ENCODE data around the gene NDST3.
"Not testable (repeated sequence)": the region's sequence is repeated elsewhere in the genome, so short reads cannot be mapped to it uniquely, and the experiment has no call there.

Gene NDST3

DNA sequence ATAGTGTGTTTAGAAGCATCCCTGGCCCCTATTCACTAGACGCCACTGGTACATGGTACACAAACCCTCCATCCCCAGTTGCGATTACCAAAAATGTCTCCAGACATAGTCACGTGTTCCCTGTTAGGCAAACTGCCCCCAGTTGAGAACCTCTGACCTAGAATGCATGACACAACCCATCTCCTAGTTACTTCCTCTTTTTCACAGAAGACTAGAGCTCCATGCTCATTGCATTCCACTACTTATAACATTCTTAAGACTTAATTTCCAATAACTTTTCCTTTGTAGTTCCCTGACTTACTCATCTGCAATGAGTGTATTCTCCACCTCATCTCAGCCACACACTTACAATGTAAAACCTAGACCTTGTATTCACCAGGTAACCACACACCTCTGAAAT lies 249.9 kb downstream of the NDST3 start:
- Histone ChIP-seq H3K9me3 (ENCODE audit: control insufficient read depth in 2 of 2, low read length in 2 of 2) (no peaks in the 10 kb centered on the region), H3K4me1 (ENCODE audit: control insufficient read depth, insufficient read depth, low read length) (peaks cover 2% of the 10 kb centered on the region), H3K36me3 (ENCODE audit: control insufficient read depth in 2 of 2, insufficient read depth in 2 of 2, low read length in 2 of 2) (no peaks in the 10 kb centered on the region), H3K4me3 (ENCODE audit: low read length in 2 of 2) (no peak overlapping the region), H3K9ac (ENCODE audit: low read length in 2 of 2) (no peak overlapping the region), H3K27ac (ENCODE audit: low read length) (no peak overlapping the region), H3K27me3 (ENCODE audit: control insufficient read depth in 1 of 2, insufficient read depth in 2 of 2, low read length in 2 of 2) (no peaks in the 10 kb centered on the region)

DNA sequence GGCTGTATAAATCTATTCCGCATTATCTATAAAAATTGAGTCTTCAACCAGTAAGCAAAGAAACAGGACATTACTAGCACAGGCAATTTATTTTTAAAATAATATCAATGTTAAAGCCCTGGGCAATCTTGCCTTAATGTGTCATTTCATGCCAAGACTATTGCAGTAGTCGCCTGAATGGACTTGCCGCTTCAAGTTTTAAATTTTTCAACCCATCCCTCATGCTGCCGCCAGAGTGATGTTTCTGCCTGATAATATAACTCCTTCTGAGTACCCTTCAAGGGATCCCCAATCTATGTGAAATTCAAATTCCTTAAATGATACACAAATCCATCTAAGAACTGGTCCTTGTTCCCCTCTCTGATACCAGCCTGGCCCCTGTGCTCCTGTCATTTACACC lies 251.6 kb downstream of the NDST3 start:
- no peak overlapping the region for H3K4me3 ChIP-seq (ENCODE audit: low read length in 2 of 2)
- no peaks in the 10 kb centered on the region for H3K9me3 ChIP-seq (ENCODE audit: control insufficient read depth in 2 of 2, low read length in 2 of 2)
- no peak overlapping the region for H3K9ac ChIP-seq (ENCODE audit: low read length in 2 of 2)
- H3K4me1 ChIP-seq (ENCODE audit: control insufficient read depth, insufficient read depth, low read length), result no peaks in the 10 kb centered on the region
- no peaks in the 10 kb centered on the region for H3K27me3 ChIP-seq (ENCODE audit: control insufficient read depth in 1 of 2, insufficient read depth in 2 of 2, low read length in 2 of 2)
- no peaks in the 10 kb centered on the region for H3K36me3 ChIP-seq (ENCODE audit: control insufficient read depth in 2 of 2, insufficient read depth in 2 of 2, low read length in 2 of 2)
- no peak overlapping the region for H3K27ac ChIP-seq (ENCODE audit: low read length)

DNA sequence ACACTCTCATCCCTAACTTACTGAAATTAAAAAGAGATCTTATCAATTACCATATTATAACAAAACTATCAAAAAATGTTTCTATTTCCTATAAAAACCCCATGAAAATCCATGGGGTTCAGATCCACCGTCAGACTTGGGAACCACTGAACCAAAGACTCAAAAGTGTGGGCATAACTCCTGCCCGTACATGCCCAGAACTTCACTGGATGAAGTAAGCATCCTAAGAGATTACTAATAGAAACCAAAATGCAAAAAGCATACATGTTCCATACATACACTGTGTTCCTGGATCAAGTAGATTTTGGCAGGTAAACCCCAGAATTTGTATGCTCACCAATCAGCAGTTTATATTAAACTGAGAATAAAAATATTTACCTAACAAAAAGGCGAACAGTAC lies 252.4 kb downstream of the NDST3 start:
- no peaks in the 10 kb centered on the region for H3K36me3 ChIP-seq (ENCODE audit: control insufficient read depth in 2 of 2, insufficient read depth in 2 of 2, low read length in 2 of 2)

DNA sequence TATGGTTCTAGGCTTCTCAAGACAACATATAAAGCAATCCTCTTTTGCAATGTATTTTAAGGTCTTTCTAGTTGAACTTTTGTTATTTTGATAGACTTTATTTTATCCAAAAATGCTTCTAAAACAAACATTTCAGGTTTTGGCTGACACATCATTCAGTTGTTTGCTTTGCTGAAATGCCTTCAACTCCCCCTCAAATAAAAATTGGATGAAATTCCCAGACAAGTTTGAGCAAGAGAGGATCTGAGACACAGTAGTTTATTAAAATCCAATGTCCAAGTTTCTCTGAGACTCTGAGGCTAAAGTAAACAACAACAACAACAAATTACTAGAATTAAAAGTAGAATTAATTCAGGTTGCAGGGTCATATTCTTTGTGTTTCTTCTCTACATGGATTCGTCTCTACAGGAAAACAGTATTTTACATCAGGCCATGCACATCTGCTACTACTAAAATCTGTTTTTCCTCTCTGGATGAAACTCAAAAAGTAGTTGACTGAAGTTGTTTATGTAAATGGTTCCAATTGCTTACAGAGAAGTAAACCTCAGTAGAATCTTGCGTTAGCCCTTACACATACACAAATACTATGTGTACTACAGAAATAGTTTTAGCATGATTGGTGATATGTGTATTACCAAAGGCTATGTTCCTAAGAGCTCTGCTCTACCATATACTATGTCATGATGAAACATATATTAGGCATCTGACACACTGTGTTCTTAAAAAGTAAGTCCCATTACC lies 253.6 kb downstream of the NDST3 start:
- H3K27ac ChIP-seq (ENCODE audit: low read length), result no peak overlapping the region
- H3K36me3 ChIP-seq (ENCODE audit: control insufficient read depth in 2 of 2, insufficient read depth in 2 of 2, low read length in 2 of 2), result no peaks in the 10 kb centered on the region

More for the DNA sequence above, 252.4 kb downstream of the NDST3 start:
- Histone ChIP-seq H3K4me3 (ENCODE audit: low read length in 2 of 2) (no peak overlapping the region), H3K4me1 (ENCODE audit: control insufficient read depth, insufficient read depth, low read length) (no peaks in the 10 kb centered on the region), H3K9me3 (ENCODE audit: control insufficient read depth in 2 of 2, low read length in 2 of 2) (no peaks in the 10 kb centered on the region), H3K27ac (ENCODE audit: low read length) (no peak overlapping the region), H3K9ac (ENCODE audit: low read length in 2 of 2) (no peak overlapping the region), H3K27me3 (ENCODE audit: control insufficient read depth in 1 of 2, insufficient read depth in 2 of 2, low read length in 2 of 2) (no peaks in the 10 kb centered on the region)

DNA sequence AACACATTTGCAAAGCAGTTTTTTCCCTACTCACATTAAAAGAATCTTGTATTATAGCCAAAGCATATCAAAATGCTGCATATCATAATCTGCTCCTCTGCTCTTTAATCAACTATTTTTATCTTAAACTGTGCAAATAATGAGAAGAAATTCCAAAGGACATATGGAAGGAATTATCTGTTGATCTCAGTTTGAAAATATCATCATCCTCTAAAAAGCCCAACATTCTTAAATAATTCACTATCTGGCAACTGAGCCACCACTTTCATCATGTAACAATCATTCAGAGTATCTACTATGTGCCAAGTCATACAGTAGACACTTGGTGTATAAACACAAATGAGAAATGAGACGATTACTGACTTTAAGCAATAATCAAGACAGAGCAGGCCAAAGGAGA lies 255.5 kb downstream of the NDST3 start:
- Histone ChIP-seq H3K27me3 (ENCODE audit: control insufficient read depth in 1 of 2, insufficient read depth in 2 of 2, low read length in 2 of 2) (no peaks in the 10 kb centered on the region), H3K9ac (ENCODE audit: low read length in 2 of 2) (no peak overlapping the region), H3K4me3 (ENCODE audit: low read length in 2 of 2) (no peak overlapping the region), H3K36me3 (ENCODE audit: control insufficient read depth in 2 of 2, insufficient read depth in 2 of 2, low read length in 2 of 2) (no peaks in the 10 kb centered on the region), H3K4me1 (ENCODE audit: control insufficient read depth, insufficient read depth, low read length) (no peaks in the 10 kb centered on the region), H3K9me3 (ENCODE audit: control insufficient read depth in 2 of 2, low read length in 2 of 2) (no peaks in the 10 kb centered on the region), H3K27ac (ENCODE audit: low read length) (no peak overlapping the region)

More for the DNA sequence above, 253.6 kb downstream of the NDST3 start:
- Histone ChIP-seq H3K4me1 (ENCODE audit: control insufficient read depth, insufficient read depth, low read length) (no peaks in the 10 kb centered on the region), H3K9ac (ENCODE audit: low read length in 2 of 2) (no peak overlapping the region), H3K9me3 (ENCODE audit: control insufficient read depth in 2 of 2, low read length in 2 of 2) (no peaks in the 10 kb centered on the region), H3K4me3 (ENCODE audit: low read length in 2 of 2) (no peak overlapping the region), H3K27me3 (ENCODE audit: control insufficient read depth in 1 of 2, insufficient read depth in 2 of 2, low read length in 2 of 2) (no peaks in the 10 kb centered on the region)

DNA sequence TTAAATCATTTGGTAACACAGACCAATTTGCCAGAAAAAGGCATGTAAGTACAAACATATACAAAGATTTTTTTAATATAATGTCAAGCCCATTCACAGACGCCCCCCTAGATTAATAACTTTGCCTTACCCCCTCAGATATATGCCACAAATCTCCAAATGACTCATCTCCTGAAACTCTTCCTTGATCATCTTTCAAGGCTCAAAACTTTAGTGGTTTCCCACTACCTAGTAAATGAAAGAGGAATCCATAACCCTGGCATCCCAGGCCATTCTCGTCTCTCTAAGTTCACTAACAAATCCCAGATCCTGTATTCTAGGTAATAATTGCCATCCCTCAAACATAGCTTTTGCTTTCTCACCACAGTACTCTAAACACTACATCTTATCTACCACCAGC lies 256.7 kb downstream of the NDST3 start:
- Histone ChIP-seq H3K9me3 (ENCODE audit: control insufficient read depth in 2 of 2, low read length in 2 of 2) (no peaks in the 10 kb centered on the region), H3K4me1 (ENCODE audit: control insufficient read depth, insufficient read depth, low read length) (no peaks in the 10 kb centered on the region), H3K4me3 (ENCODE audit: low read length in 2 of 2) (no peak overlapping the region), H3K27me3 (ENCODE audit: control insufficient read depth in 1 of 2, insufficient read depth in 2 of 2, low read length in 2 of 2) (no peaks in the 10 kb centered on the region), H3K36me3 (ENCODE audit: control insufficient read depth in 2 of 2, insufficient read depth in 2 of 2, low read length in 2 of 2) (no peaks in the 10 kb centered on the region), H3K9ac (ENCODE audit: low read length in 2 of 2) (no peak overlapping the region), H3K27ac (ENCODE audit: low read length) (no peak overlapping the region)

DNA sequence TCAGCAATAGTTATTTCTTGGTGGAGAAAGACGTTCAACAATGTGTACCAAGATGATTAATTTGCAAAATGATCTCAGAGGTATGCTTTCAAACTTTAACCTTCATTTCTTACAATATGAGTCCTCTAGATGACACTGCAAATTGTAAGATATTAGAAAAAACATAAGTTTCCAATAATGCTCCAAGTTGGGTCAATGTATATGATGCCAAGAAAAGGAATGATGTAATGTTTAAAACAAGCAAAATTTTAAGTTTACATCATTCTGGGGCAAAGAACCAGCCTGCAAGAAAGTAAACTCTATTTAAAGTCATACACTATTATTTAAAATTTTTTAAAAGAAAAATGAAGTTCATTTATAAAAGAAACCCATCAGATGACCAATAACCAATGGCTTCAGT lies 262.4 kb downstream of the NDST3 start:
- H3K36me3 ChIP-seq (ENCODE audit: control insufficient read depth in 2 of 2, insufficient read depth in 2 of 2, low read length in 2 of 2), result no peaks in the 10 kb centered on the region

DNA sequence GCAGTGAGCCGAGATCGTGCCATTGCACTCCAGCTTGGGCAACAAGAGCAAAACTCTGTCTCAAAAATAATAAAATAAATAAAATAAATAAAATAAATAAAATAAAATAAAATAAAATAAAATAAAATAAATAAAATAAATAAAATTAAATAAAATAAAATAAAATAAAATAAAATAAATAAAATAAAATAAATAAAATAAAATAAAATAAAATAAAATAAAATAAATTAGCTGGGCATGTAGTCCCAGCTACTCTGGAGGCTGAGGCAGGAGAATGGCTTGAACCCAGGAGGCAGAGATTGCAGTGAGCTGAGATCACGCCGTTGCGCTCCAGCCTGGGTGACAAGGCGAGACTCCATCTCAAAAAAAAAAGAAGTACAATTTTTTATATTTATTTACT lies 265.3 kb downstream of the NDST3 start:
- H3K27me3 ChIP-seq (ENCODE audit: control insufficient read depth in 1 of 2, insufficient read depth in 2 of 2, low read length in 2 of 2); H3K36me3 ChIP-seq (ENCODE audit: control insufficient read depth in 2 of 2, insufficient read depth in 2 of 2, low read length in 2 of 2); H3K9ac ChIP-seq (ENCODE audit: low read length in 2 of 2): not testable (repeated sequence)

More for the DNA sequence above, 262.4 kb downstream of the NDST3 start:
- Histone ChIP-seq H3K4me1 (ENCODE audit: control insufficient read depth, insufficient read depth, low read length) (no peaks in the 10 kb centered on the region), H3K27ac (ENCODE audit: low read length) (no peak overlapping the region), H3K4me3 (ENCODE audit: low read length in 2 of 2) (no peak overlapping the region), H3K9ac (ENCODE audit: low read length in 2 of 2) (no peak overlapping the region), H3K27me3 (ENCODE audit: control insufficient read depth in 1 of 2, insufficient read depth in 2 of 2, low read length in 2 of 2) (no peaks in the 10 kb centered on the region), H3K9me3 (ENCODE audit: control insufficient read depth in 2 of 2, low read length in 2 of 2) (no peaks in the 10 kb centered on the region)

DNA sequence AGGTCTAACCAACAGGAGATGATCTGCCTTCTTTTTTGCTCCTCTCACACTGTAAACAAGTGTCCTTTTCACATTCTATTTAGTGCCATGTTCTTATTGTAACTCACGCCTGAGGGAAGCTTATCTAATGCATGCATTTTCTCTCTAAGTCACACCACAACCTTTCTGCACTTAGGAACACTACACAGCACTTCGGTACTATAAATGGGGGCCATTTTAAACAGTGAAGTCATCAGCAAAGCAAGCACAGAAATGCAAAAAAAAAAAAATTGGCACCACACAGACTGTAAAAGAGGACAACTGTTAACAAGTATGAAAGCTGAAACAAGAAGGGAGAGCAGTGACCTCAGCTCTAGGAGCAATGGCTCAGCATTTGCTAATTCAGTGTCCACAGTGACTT lies 273.4 kb downstream of the NDST3 start:
- no peaks in the 10 kb centered on the region for H3K9me3 ChIP-seq (ENCODE audit: control insufficient read depth in 2 of 2, low read length in 2 of 2)

More for the DNA sequence above, 265.3 kb downstream of the NDST3 start:
- not testable (repeated sequence) for H3K27ac ChIP-seq (ENCODE audit: low read length); H3K4me3 ChIP-seq (ENCODE audit: low read length in 2 of 2); H3K4me1 ChIP-seq (ENCODE audit: control insufficient read depth, insufficient read depth, low read length); H3K9me3 ChIP-seq (ENCODE audit: control insufficient read depth in 2 of 2, low read length in 2 of 2)

More for the DNA sequence above, 273.4 kb downstream of the NDST3 start:
- no peak overlapping the region for H3K4me3 ChIP-seq (ENCODE audit: low read length in 2 of 2)
- no peaks in the 10 kb centered on the region for H3K36me3 ChIP-seq (ENCODE audit: control insufficient read depth in 2 of 2, insufficient read depth in 2 of 2, low read length in 2 of 2)
- no peak overlapping the region for H3K27ac ChIP-seq (ENCODE audit: low read length)
- no peak overlapping the region for H3K9ac ChIP-seq (ENCODE audit: low read length in 2 of 2)
- H3K4me1 ChIP-seq (ENCODE audit: control insufficient read depth, insufficient read depth, low read length), result no peaks in the 10 kb centered on the region
- no peaks in the 10 kb centered on the region for H3K27me3 ChIP-seq (ENCODE audit: control insufficient read depth in 1 of 2, insufficient read depth in 2 of 2, low read length in 2 of 2)

Data from stomach smooth muscle (tissue), 2 donors.